Measurements from ENCODE around the gene HOXA2.
A peak's percentile ranks its signal among the peaks of the same experiment; 100 is the strongest.

Gene HOXA2

GRCh38 chr7:27096768-27097514 is 5.5 kb downstream of the HOXA2 start:
- peak overlapping the region; percentile 78 for H3K4me3 ChIP-seq (ENCODE audit: low read length)
- no peak for TF ChIP-seq ZNF274 (IDR thresholded peaks at IDR 0.05; ENCODE audit: low read depth, low read length)

- no peak for TF ChIP-seq ZNF274 (IDR thresholded peaks at IDR 0.05; ENCODE audit: low read depth, low read length)
These were observed 6.4 kb downstream of the HOXA2 start, which contains the start of gene HOXA1 for GRCh38 chr7:27095897-27096767. TSS of gene HOXA1 (minus strand) at chr7:27096000. CDS start at chr7:27095912, 88 bp downstream.

GRCh38 chr7:27095050-27095896 is 7.2 kb downstream of the HOXA2 start:
- H3K4me3 ChIP-seq (ENCODE audit: low read length), result peak overlapping the region; percentile 78
- no peak for TF ChIP-seq ZNF274 (IDR thresholded peaks at IDR 0.05; ENCODE audit: low read depth, low read length)

More at GRCh38 chr7:27095897-27096767, 6.4 kb downstream of the HOXA2 start, which contains the start of gene HOXA1:
- H3K4me3 ChIP-seq (ENCODE audit: low read length), result peak within 1 kb of the TSS; percentile 78

GRCh38 chr7:27094304-27095049 is 8.0 kb downstream of the HOXA2 start:
- no peak overlapping the region for H3K4me3 ChIP-seq (ENCODE audit: low read length)
- no peak for TF ChIP-seq ZNF274 (IDR thresholded peaks at IDR 0.05; ENCODE audit: low read depth, low read length)

GRCh38 chr7:27093184-27093895 is 9.1 kb downstream of the HOXA2 start:
- no peak for TF ChIP-seq ZNF274 (IDR thresholded peaks at IDR 0.05; ENCODE audit: low read depth, low read length)
- no peak overlapping the region for H3K4me3 ChIP-seq (ENCODE audit: low read length)

- TF ChIP-seq ZNF274 (IDR thresholded peaks at IDR 0.05; ENCODE audit: low read depth, low read length), result no peak
- H3K4me3 ChIP-seq (ENCODE audit: low read length), result no peak overlapping the region
These were observed 9.7 kb downstream of the HOXA2 start for GRCh38 chr7:27092819-27093110.

GRCh38 chr7:27091941-27092818 is 10.3 kb downstream of the HOXA2 start:
- TF ChIP-seq ZNF274 (IDR thresholded peaks at IDR 0.05; ENCODE audit: low read depth, low read length), result no peak
- no peak overlapping the region for H3K4me3 ChIP-seq (ENCODE audit: low read length)

- H3K4me3 ChIP-seq (ENCODE audit: low read length), result no peak overlapping the region
- no peak for TF ChIP-seq ZNF274 (IDR thresholded peaks at IDR 0.05; ENCODE audit: low read depth, low read length)
These were observed 11.4 kb downstream of the HOXA2 start for GRCh38 chr7:27091105-27091504.

GRCh38 chr7:27088002-27088922 is 14.2 kb downstream of the HOXA2 start:
- no peak for TF ChIP-seq ZNF274 (IDR thresholded peaks at IDR 0.05; ENCODE audit: low read depth, low read length)

GRCh38 chr7:27083646-27084045 is 18.8 kb downstream of the HOXA2 start:
- no peak for TF ChIP-seq ZNF274 (IDR thresholded peaks at IDR 0.05; ENCODE audit: low read depth, low read length)

More at GRCh38 chr7:27088002-27088922, 14.2 kb downstream of the HOXA2 start:
- H3K4me3 ChIP-seq (ENCODE audit: low read length), result no peak overlapping the region

GRCh38 chr7:27082171-27082570 is 20.3 kb downstream of the HOXA2 start:
- no peak overlapping the region for H3K4me3 ChIP-seq (ENCODE audit: low read length)
- no peak for TF ChIP-seq ZNF274 (IDR thresholded peaks at IDR 0.05; ENCODE audit: low read depth, low read length)

More at GRCh38 chr7:27083646-27084045, 18.8 kb downstream of the HOXA2 start:
- no peak overlapping the region for H3K4me3 ChIP-seq (ENCODE audit: low read length)
